Neural progenitor cell (in vitro differentiated cells): ENCODE results near the gene NOX5. TPM values are rescaled to one million over a fixed set of nuclear protein-coding genes. Genes with fewer than 3 reads are reported as not detected.

Source experiments
- DNase-seq: peaks from one replicate; pipeline ENCODE4 v3.0.0-alpha.2; 2016; ENCODE audit warnings: low spot score
- H2AFZ ChIP-seq: fragments of 200-600 bp; sonication (generic); replicated peaks from 2 replicates; pipeline ENCODE4 v1.6.1; 2016; ENCODE audit warnings: antibody characterized with exemption
- H3F3A ChIP-seq: fragments of 200-600 bp; sonication (generic); 2 replicates; pipeline ENCODE4 v1.6.1; 2016; ENCODE audit warnings: antibody characterized with exemption, low read depth
- H3K27ac ChIP-seq: fragments of 200-600 bp; sonication (generic); 2 replicates; pipeline ENCODE4 v1.5.1; 2016; ENCODE audit warnings: mild to moderate bottlenecking
- H3K27me3 ChIP-seq: fragments of 200-600 bp; sonication (generic); 2 replicates; pipeline ENCODE4 v1.6.1; 2016; ENCODE audit warnings: mild to moderate bottlenecking, moderate library complexity
- H3K36me3 ChIP-seq: fragments of 200-600 bp; sonication (generic); 2 replicates; pipeline ENCODE4 v1.5.1; 2016
- H3K4me1 ChIP-seq: fragments of 200-600 bp; sonication (generic); 2 replicates; pipeline ENCODE4 v1.6.1; 2016; ENCODE audit warnings: mixed run types
- H3K4me2 ChIP-seq: fragments of 200-600 bp; sonication (generic); 2 replicates; pipeline ENCODE4 v1.6.1; 2016
- H3K4me3 ChIP-seq: fragments of 200-600 bp; sonication (generic); 2 replicates; pipeline ENCODE4 v1.5.1; 2016
- H3K79me2 ChIP-seq: fragments of 200-600 bp; sonication (generic); 2 replicates; pipeline ENCODE4 v1.6.1; 2016; ENCODE audit warnings: low read depth
- H3K9ac ChIP-seq: fragments of 200-600 bp; sonication (generic); 2 replicates; pipeline ENCODE4 v1.6.1; 2016
- H3K9me3 ChIP-seq: fragments of 200-600 bp; sonication (generic); 2 replicates; pipeline ENCODE4 v1.5.1; 2016; ENCODE audit warnings: low read depth
- H4K20me1 ChIP-seq: fragments of 200-600 bp; sonication (generic); 2 replicates; pipeline ENCODE4 v1.6.1; 2016; ENCODE audit warnings: low read depth
- H3K27ac Mint-ChIP-seq: 3 replicates; pipeline ENCODE4 v1.8.0; 2021; ENCODE audit warnings: mixed read lengths
- H3K27me3 Mint-ChIP-seq: 2 replicates; pipeline ENCODE4 v1.8.0; 2022; ENCODE audit warnings: low read depth, mild to moderate bottlenecking, inconsistent platforms, moderate library complexity, mixed read lengths; ENCODE audit not compliant: insufficient read depth
- H3K36me3 Mint-ChIP-seq: 3 replicates; pipeline ENCODE4 v1.8.0; 2021; ENCODE audit warnings: mixed read lengths
- H3K4me1 Mint-ChIP-seq: 3 replicates; pipeline ENCODE4 v1.8.0; 2021; ENCODE audit warnings: mixed read lengths
- H3K4me3 Mint-ChIP-seq: 3 replicates; pipeline ENCODE4 v1.8.0; 2021; ENCODE audit warnings: mild to moderate bottlenecking, moderate library complexity, mixed read lengths
- H3K9me3 Mint-ChIP-seq: 3 replicates; pipeline ENCODE4 v1.8.0; 2020; ENCODE audit warnings: mixed read lengths
- EZH2 ChIP-seq: fragments of 200-600 bp; sonication (generic); IDR thresholded peaks from 2 replicates; pipeline ENCODE4 v1.6.1; 2017; ENCODE audit warnings: antibody characterized with exemption, mild to moderate bottlenecking, moderate library complexity
- EZH2phosphoT487 ChIP-seq: fragments of 200-600 bp; sonication (generic); IDR thresholded peaks from 2 replicates; pipeline ENCODE4 v1.6.1; 2017; ENCODE audit warnings: antibody characterized with exemption
- total RNA-seq: library from RNA; depleted of rRNA; stranded (reverse); fragments of >200 nt; gene quantifications from 2 replicates; pipeline ENCODE4 v1.2.3, GENCODE V29; 2015; ENCODE audit warnings: low replicate concordance
- TF ChIP-seq, protein P1 (sequence below): fragments of 200-600 bp; sonication (generic); IDR thresholded peaks from 2 replicates; pipeline ENCODE4 v1.5.1; 2017; ENCODE audit warnings: antibody characterized with exemption, mild to moderate bottlenecking

The NOX5 gene
- total RNA-seq, 1 donor from 2014 or later: not detected

DNA sequence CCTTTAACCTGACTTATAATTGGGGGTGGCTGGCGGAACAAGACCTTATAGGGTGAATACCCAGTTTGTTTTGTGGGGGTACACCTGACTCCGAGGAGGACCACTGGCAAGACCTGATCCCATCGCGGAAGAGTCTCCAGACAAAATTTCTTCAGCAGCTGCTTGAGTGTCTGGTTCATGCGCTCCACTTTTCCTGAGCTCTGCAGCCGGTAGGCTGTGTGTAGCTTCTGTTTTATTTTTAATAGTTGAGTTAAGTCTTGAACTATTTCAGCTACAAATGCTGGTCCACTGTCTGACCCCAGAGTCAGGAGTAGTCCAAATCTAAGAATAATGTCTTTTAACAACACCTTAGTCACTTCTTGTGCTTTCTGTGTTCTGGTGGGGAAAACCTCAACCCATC lies 21.2 kb upstream of the NOX5 start:
- no peaks in the 10 kb centered on the region for H3K36me3 ChIP-seq
- no peaks in the 10 kb centered on the region for H3K36me3 Mint-ChIP-seq
- no peaks in the 10 kb centered on the region for H4K20me1 ChIP-seq
- no peak overlapping the region for H3K4me3 Mint-ChIP-seq
- H3K4me2 ChIP-seq: no peak overlapping the region
- H3K27ac Mint-ChIP-seq: no peak overlapping the region
- no peak overlapping the region for H3K27ac ChIP-seq
- no peaks in the 10 kb centered on the region for H3F3A ChIP-seq
- H3K4me1 ChIP-seq: peaks cover 2% of the 10 kb centered on the region
- no peaks in the 10 kb centered on the region for H3K27me3 ChIP-seq
- no peak overlapping the region for H3K9ac ChIP-seq
- H3K79me2 ChIP-seq: no peaks in the 10 kb centered on the region
- peaks cover 50% of the 10 kb centered on the region for H3K4me1 Mint-ChIP-seq
- peaks cover 4% of the 10 kb centered on the region for H3K9me3 Mint-ChIP-seq
- DNase-seq: no peak
- TF ChIP-seq, protein P1, sequence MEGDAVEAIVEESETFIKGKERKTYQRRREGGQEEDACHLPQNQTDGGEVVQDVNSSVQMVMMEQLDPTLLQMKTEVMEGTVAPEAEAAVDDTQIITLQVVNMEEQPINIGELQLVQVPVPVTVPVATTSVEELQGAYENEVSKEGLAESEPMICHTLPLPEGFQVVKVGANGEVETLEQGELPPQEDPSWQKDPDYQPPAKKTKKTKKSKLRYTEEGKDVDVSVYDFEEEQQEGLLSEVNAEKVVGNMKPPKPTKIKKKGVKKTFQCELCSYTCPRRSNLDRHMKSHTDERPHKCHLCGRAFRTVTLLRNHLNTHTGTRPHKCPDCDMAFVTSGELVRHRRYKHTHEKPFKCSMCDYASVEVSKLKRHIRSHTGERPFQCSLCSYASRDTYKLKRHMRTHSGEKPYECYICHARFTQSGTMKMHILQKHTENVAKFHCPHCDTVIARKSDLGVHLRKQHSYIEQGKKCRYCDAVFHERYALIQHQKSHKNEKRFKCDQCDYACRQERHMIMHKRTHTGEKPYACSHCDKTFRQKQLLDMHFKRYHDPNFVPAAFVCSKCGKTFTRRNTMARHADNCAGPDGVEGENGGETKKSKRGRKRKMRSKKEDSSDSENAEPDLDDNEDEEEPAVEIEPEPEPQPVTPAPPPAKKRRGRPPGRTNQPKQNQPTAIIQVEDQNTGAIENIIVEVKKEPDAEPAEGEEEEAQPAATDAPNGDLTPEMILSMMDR: no peak
- no peak for TF ChIP-seq EZH2phosphoT487
- no peak for TF ChIP-seq EZH2
- no peak overlapping the region for H3K4me3 ChIP-seq
- no peaks in the 10 kb centered on the region for H3K9me3 ChIP-seq
- H3K27me3 Mint-ChIP-seq: peaks cover 4% of the 10 kb centered on the region
- H2AFZ ChIP-seq: no peak overlapping the region

DNA sequence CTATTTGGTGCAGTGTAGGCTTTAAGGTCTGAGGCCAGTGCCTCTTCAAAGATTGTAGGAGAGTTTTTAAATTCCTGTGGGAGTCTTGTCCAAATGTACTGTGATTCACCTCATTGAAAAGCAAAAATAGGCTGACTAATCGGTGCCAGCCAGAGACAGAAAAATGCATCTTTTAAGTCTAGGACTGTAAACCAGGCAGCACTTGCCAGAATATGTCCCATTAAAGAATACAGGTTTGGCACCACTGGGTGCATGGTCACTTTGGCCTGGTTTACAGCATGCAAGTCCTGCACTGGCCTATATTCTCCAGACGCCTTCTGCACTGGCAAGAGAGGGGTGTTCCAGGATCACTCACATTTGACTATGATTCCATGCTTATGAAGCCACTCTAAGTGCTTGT lies 20.3 kb upstream of the NOX5 start:
- DNase-seq: no peak

DNA sequence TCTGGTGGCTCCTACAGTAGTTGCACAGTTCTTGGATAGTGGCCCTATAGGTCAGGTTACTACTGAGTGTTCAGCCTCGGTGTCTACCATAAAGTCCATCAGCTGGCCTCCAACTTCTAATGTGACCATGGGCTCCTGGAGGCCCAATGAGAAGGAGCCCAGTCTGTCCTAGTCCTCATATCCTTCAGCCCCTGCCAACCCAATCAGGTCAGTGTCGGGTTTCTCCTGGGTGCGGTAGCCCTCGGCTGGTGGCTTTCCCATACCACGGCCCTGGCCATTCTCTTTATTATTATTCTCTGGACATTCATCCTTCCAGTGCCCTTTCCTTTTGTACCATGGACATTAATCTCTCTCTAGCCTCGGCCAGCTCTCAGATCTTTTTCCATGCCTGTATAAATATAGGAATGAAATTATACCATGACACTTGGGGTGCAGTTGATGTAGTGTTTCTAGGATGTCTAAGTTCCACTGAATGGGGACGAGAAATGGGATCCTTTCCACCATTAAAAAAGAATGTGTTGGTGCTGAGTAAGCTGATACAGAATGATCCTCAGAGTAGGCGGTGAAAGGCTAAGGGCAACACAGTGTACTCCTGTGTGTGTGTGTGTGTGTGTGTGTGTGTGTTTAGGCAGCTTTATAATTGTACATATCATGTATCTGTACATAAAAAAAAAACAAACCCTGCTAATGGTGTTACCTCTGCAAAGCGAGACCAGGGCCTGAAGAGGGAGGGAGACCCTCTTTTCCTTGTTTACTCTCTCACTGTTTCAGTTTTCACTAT lies 19.3 kb upstream of the NOX5 start:
- Mint-ChIP-seq H3K9me3 (no peaks in the 10 kb centered on the region), H3K27ac (peak overlapping the region; percentile 2), H3K4me3 (no peak overlapping the region), H3K36me3 (no peaks in the 10 kb centered on the region), H3K4me1 (peaks cover 61% of the 10 kb centered on the region), H3K27me3 (peaks cover 7% of the 10 kb centered on the region)
- TF ChIP-seq EZH2phosphoT487: no peak
- no peak for TF ChIP-seq EZH2
- TF ChIP-seq, protein P1: no peak
- H2AFZ ChIP-seq: no peak overlapping the region
- no peaks in the 10 kb centered on the region for H3K27me3 ChIP-seq
- no peaks in the 10 kb centered on the region for H3K9me3 ChIP-seq
- H3F3A ChIP-seq: no peaks in the 10 kb centered on the region
- H3K4me1 ChIP-seq: peaks cover 9% of the 10 kb centered on the region
- no peaks in the 10 kb centered on the region for H4K20me1 ChIP-seq
- H3K36me3 ChIP-seq: no peaks in the 10 kb centered on the region
- H3K4me2 ChIP-seq: no peak overlapping the region
- H3K79me2 ChIP-seq: no peaks in the 10 kb centered on the region
- no peak overlapping the region for H3K27ac ChIP-seq
- no peak overlapping the region for H3K9ac ChIP-seq
- H3K4me3 ChIP-seq: no peak overlapping the region
- no peak for DNase-seq

More for the DNA sequence above, 20.3 kb upstream of the NOX5 start:
- Histone ChIP-seq H3K4me1 (peaks cover 9% of the 10 kb centered on the region), H3K4me3 (no peak overlapping the region), H3K36me3 (no peaks in the 10 kb centered on the region), H3K27ac (no peak overlapping the region), H2AFZ (no peak overlapping the region), H3K27me3 (no peaks in the 10 kb centered on the region), H3K79me2 (no peaks in the 10 kb centered on the region), H4K20me1 (no peaks in the 10 kb centered on the region), H3K4me2 (no peak overlapping the region), H3K9ac (no peak overlapping the region), H3F3A (no peaks in the 10 kb centered on the region), H3K9me3 (no peaks in the 10 kb centered on the region)
- Mint-ChIP-seq H3K4me1 (peaks cover 56% of the 10 kb centered on the region), H3K27me3 (peaks cover 7% of the 10 kb centered on the region), H3K36me3 (no peaks in the 10 kb centered on the region), H3K27ac (peak overlapping the region; percentile 70), H3K4me3 (no peak overlapping the region), H3K9me3 (no peaks in the 10 kb centered on the region)
- TF ChIP-seq EZH2phosphoT487 (no peak), EZH2 (no peak)
- TF ChIP-seq, protein P1: no peak
